ENCODE data around the gene CKS1B.

GRCh38 chr1:154957091-154957657 is 17.3 kb upstream of the CKS1B start:
- no peak for TF ChIP-seq CTCF (conservative IDR thresholded peaks at IDR 0.05; ENCODE audit: low read length)
- TF ChIP-seq EZH2phosphoT487 (IDR thresholded peaks at IDR 0.05; ENCODE audit: borderline replicate concordance, low read depth, low read length), result no peak

All from OCI-LY7 (cell line).